Tibial nerve (tissue), 4 donors: ENCODE measurements around the gene PLBD1. TPM values are rescaled to one million over a fixed set of nuclear protein-coding genes. Genes with fewer than 3 reads are reported as not detected.

Source experiments
- DNase-seq, 2 donors: peaks; one replicate each; pipeline ENCODE4 v3.0.0-alpha.2; 2019; ENCODE audit warnings: low spot score in 2 of 2
- H3K27ac ChIP-seq, 4 donors: fragments of 200-600 bp; sonication (generic) in 3 of 4; one replicate each; pipeline ENCODE4 v1.5.1; 2017 to 2019; ENCODE audit warnings: mild to moderate bottlenecking in 1 of 4
- H3K27me3 ChIP-seq, 2 donors: fragments of 200-600 bp; sonication (generic) in 1 of 2; one replicate each; pipeline versions ENCODE4 v1.5.1 to v1.6.0; 2017 to 2019
- H3K36me3 ChIP-seq, 3 donors: fragments of 200-600 bp; sonication (generic); one replicate each; pipeline ENCODE4 v1.5.1; 2018 to 2019
- H3K4me1 ChIP-seq, 4 donors: fragments of 200-600 bp; sonication (generic) in 3 of 4; one replicate each; pipeline ENCODE4 v1.5.1; 2017 to 2019
- H3K4me3 ChIP-seq, 4 donors: fragments of 200-600 bp; sonication (generic) in 3 of 4; one replicate each; pipeline ENCODE4 v1.5.1; 2017 to 2019; ENCODE audit warnings: mild to moderate bottlenecking in 1 of 4, moderate library complexity in 1 of 4
- H3K9me3 ChIP-seq, 4 donors: fragments of 200-600 bp; sonication (generic) in 3 of 4; one replicate each; pipeline ENCODE4 v1.5.1; 2017 to 2019
- CTCF ChIP-seq, 5 experiments: fragments of 200-600 bp in 3 of 5; fragments of 450-650 bp in 2 of 5; sonication (generic) in 3 of 5; IDR thresholded peaks; one replicate each; pipeline ENCODE4 v1.5.1; 2016 to 2019; ENCODE audit warnings: antibody characterized with exemption in 5 of 5, mild to moderate bottlenecking in 3 of 5, moderate library complexity in 2 of 5
- EP300 ChIP-seq, 2 donors: sonication (generic); formaldehyde crosslinking; IDR thresholded peaks; one replicate each; pipeline ENCODE4 v1.6.1; 2017; ENCODE audit warnings: antibody characterized with exemption in 2 of 2, mild to moderate bottlenecking in 1 of 2
- POLR2A ChIP-seq, 2 donors: fragments of 450-650 bp; IDR thresholded peaks; one replicate each; pipeline ENCODE4 v1.6.1; 2017; ENCODE audit warnings: antibody characterized with exemption in 2 of 2, mild to moderate bottlenecking in 2 of 2, moderate library complexity in 2 of 2
- WGBS, 2 donors: methylation state at CpG; one replicate each; pipeline ENCODE4 v1.1.5; 2018; 5-methylcytosine and 5-hydroxymethylcytosine counted together
- total RNA-seq, 4 donors: library from RNA; depleted of rRNA; stranded (reverse); fragments of >200 nt; gene quantifications; one replicate each; pipeline ENCODE4 v1.1.0, GENCODE V29; 2016

PLBD1 gene
- total RNA-seq, 4 donors from 2014 or later = 4.8 to 12.0 (median 8.6) TPM

GRCh38 chr12:14591719-14592118, 24.0 kb upstream of the PLBD1 start:
- WGBS, 2 donors = 55 to 60% methylated on average over 1 of the region's 1 CpG
- Histone ChIP-seq H3K9me3 (peaks cover 0 to 16% (median 3%) of the 10 kb centered on the region in 4 donors), H3K4me3 (no peak overlapping the region), H3K27ac (no peak overlapping the region), H3K27me3 (no peaks in the 10 kb centered on the region), H3K4me1 (no peaks in the 10 kb centered on the region), H3K36me3 (no peaks in the 10 kb centered on the region)
- no peak for DNase-seq
- TF ChIP-seq EP300 (IDR thresholded peaks at IDR 0.05) = no peak
- TF ChIP-seq POLR2A (IDR thresholded peaks at IDR 0.05) = no peak
- TF ChIP-seq CTCF (IDR thresholded peaks at IDR 0.05) = no peak

- Histone ChIP-seq H3K27ac (no peak overlapping the region), H3K4me3 (no peak overlapping the region), H3K27me3 (no peaks in the 10 kb centered on the region), H3K4me1 (no peaks in the 10 kb centered on the region), H3K36me3 (no peaks in the 10 kb centered on the region), H3K9me3 (peaks cover 0 to 6% (median under 1%) of the 10 kb centered on the region in 4 donors)
- WGBS, 2 donors = 81 to 97% methylated on average over 14 to 16 of the region's 18 CpGs
- no peak for TF ChIP-seq EP300 (IDR thresholded peaks at IDR 0.05)
- no peak for TF ChIP-seq CTCF (IDR thresholded peaks at IDR 0.05)
- TF ChIP-seq POLR2A (IDR thresholded peaks at IDR 0.05) = no peak
- DNase-seq = no peak
Measured at GRCh38 chr12:14589169-14590004, 21.7 kb upstream of the PLBD1 start.

GRCh38 chr12:14588571-14588970, 20.9 kb upstream of the PLBD1 start:
- TF ChIP-seq CTCF (IDR thresholded peaks at IDR 0.05) (no peak), EP300 (IDR thresholded peaks at IDR 0.05) (no peak), POLR2A (IDR thresholded peaks at IDR 0.05) (no peak)

GRCh38 chr12:14578646-14579045, 11.0 kb upstream of the PLBD1 start:
- no peak for TF ChIP-seq EP300 (IDR thresholded peaks at IDR 0.05)
- TF ChIP-seq POLR2A (IDR thresholded peaks at IDR 0.05) = no peak
- TF ChIP-seq CTCF (IDR thresholded peaks at IDR 0.05) = no peak
- Histone ChIP-seq H3K27ac (no peak overlapping the region), H3K9me3 (peaks cover 0 to 3% (median 0%) of the 10 kb centered on the region in 4 donors), H3K36me3 (peaks cover 0 to 5% (median 0%) of the 10 kb centered on the region in 3 donors), H3K4me1 (no peaks in the 10 kb centered on the region), H3K4me3 (no peak overlapping the region), H3K27me3 (no peaks in the 10 kb centered on the region)
- 87 to 90% methylated on average over 8 of the region's 8 CpGs for WGBS, 2 donors
- DNase-seq = no peak

More at GRCh38 chr12:14588571-14588970, 20.9 kb upstream of the PLBD1 start:
- WGBS, 2 donors = 82 to 87% methylated on average over 3 of the region's 3 CpGs
- Histone ChIP-seq H3K27me3 (no peaks in the 10 kb centered on the region), H3K27ac (no peak overlapping the region), H3K4me3 (no peak overlapping the region), H3K4me1 (no peaks in the 10 kb centered on the region), H3K9me3 (peaks cover 0 to under 1% (median 0%) of the 10 kb centered on the region in 4 donors), H3K36me3 (no peaks in the 10 kb centered on the region)
- DNase-seq = no peak

DNA sequence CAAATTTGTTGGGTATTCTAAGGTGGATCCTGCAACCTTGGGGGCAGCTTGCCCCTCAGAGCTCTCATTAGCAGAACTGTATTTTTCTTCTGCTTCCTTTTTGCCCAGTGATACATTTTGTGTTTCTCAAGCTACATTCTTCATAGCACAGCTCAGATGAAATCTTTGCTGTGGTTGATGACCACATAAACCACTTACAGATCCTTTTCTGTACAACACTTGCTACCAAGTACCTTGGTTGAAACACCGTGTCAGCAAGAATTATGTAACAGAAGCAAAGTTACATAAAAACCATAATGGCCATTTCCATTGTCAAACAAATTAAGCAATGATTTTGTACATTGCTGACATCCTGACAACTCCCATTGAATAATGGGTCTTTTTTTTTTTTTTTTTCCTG, 9.7 kb upstream of the PLBD1 start:
- WGBS, 2 donors = 71 to 73% methylated on average over 1 of the region's 1 CpG
- H3K27ac ChIP-seq = no peak overlapping the region
- DNase-seq = no peak
- no peaks in the 10 kb centered on the region for H3K27me3 ChIP-seq
- H3K9me3 ChIP-seq = no peaks in the 10 kb centered on the region
- no peaks in the 10 kb centered on the region for H3K4me1 ChIP-seq
- no peak overlapping the region for H3K4me3 ChIP-seq
- H3K36me3 ChIP-seq = peaks cover 0 to 3% (median 0%) of the 10 kb centered on the region in 3 donors
- TF ChIP-seq EP300 (IDR thresholded peaks at IDR 0.05) (no peak), POLR2A (IDR thresholded peaks at IDR 0.05) (no peak), CTCF (IDR thresholded peaks at IDR 0.05) (no peak)
